ENCODE data around the gene TNFAIP8.

TNFAIP8 gene

DNA sequence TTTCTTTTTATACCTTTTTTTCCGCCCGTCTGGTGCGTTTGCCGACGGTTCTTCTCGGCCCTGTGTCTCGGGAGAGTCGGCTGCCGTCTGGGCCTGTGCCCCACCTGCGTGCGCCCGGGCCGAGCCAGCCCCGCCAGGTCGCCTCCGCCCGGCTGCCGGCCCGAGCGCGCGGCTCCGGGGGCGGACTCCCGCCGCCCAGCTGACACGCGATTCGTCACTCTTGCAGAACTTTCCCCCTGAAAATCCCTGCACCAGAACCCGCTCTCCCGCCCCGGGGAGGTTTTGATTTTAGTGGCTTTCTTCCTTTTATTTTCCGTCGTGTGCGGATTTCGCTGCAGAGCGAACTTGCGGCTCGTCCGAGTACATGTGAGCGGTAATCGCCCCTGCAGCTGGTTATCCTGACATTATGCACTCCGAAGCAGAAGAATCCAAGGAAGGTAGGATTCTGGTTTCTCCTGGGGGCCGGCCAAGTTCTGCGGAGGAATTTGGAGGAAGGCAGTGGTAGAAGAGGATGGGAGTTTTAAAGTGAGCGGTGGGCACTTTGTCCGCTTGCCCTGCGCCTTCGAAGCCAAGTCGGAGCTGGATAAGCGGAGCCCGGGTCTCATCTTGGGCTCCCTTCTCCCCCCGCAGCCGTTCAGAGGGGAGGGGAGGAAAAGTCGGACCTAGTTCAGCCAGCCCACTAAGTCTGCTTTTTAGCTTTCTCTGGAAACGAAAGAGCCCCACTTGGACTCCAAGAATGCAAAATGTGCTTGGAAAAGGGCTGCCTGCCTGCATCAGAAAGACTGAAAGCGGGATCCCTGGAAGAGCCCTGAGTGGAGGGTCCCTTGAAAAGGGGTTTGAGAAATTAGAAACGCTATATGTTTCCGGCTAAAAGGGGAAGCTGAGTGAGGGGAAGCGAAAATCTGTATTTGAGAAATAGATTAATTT, at the start of gene TNFAIP8:
Gene TNFAIP8 (plus strand): TSS at position 335 of the 927 bp plus-strand sequence. CDS start 72 bp downstream, at position 407.
- TF ChIP-seq, protein P1, sequence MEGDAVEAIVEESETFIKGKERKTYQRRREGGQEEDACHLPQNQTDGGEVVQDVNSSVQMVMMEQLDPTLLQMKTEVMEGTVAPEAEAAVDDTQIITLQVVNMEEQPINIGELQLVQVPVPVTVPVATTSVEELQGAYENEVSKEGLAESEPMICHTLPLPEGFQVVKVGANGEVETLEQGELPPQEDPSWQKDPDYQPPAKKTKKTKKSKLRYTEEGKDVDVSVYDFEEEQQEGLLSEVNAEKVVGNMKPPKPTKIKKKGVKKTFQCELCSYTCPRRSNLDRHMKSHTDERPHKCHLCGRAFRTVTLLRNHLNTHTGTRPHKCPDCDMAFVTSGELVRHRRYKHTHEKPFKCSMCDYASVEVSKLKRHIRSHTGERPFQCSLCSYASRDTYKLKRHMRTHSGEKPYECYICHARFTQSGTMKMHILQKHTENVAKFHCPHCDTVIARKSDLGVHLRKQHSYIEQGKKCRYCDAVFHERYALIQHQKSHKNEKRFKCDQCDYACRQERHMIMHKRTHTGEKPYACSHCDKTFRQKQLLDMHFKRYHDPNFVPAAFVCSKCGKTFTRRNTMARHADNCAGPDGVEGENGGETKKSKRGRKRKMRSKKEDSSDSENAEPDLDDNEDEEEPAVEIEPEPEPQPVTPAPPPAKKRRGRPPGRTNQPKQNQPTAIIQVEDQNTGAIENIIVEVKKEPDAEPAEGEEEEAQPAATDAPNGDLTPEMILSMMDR (IDR thresholded peaks at IDR 0.05; ENCODE audit: low read depth, low read length): no peak
- in situ Hi-C loops (cut with HindIII; ENCODE audit: low sequenced_read_pairs): no loop called here
- DNase-seq (ENCODE audit: low read depth, low spot score): peak; percentile 71
- H3K4me3 ChIP-seq (ENCODE audit: low read depth, low read length): peak within 1 kb of the TSS; percentile 65

DNA sequence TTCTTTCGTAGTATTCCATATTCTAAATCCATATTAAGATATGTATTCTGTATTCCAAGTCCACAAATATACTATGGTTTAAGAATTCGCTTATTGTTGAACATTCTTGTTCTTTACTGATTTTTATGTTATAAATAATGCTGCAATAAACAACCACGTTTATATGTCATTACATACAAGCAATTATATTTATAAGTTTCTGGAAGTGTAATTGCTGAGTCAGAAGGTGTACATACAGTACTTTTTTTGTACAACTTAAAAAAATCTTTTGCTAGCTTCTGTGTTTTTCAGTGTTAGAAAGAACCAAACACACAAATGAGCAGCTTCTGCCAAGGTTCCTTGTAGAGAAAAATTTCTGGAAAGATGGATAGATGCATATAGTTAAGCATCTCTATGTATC, 48.6 kb upstream of the TNFAIP8 start:
- TF ChIP-seq, protein P1 (IDR thresholded peaks at IDR 0.05; ENCODE audit: low read depth, low read length): no peak

DNA sequence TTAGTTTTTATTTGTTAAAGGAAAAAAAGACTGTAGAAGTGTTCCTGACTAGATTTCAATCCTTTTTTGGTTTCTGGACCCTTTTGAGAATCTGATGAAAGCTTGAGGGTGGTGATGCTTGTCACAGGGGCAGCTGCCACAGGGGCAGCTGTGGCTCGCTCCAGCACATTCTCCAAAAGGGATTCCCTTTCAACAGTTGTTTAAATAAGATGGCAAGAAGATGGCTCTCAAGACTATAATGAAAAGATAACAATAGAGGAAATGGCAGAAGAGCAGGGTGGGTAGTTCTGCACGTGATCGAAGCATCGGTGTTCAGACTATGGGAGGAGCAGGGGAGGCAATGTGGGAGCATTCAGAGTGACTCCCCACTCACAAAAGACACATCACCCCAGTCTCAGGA, 46.5 kb upstream of the TNFAIP8 start:
- DNase-seq (ENCODE audit: low read depth, low spot score): no peak
- H3K4me3 ChIP-seq (ENCODE audit: low read depth, low read length): no peak overlapping the region
- TF ChIP-seq, protein P1 (IDR thresholded peaks at IDR 0.05; ENCODE audit: low read depth, low read length): no peak
- in situ Hi-C loops (cut with HindIII; ENCODE audit: low sequenced_read_pairs): no loop called here

More for the DNA sequence above, 48.6 kb upstream of the TNFAIP8 start:
- in situ Hi-C loops (cut with HindIII; ENCODE audit: low sequenced_read_pairs): no loop called here
- H3K4me3 ChIP-seq (ENCODE audit: low read depth, low read length): no peak overlapping the region
- DNase-seq (ENCODE audit: low read depth, low spot score): no peak

DNA sequence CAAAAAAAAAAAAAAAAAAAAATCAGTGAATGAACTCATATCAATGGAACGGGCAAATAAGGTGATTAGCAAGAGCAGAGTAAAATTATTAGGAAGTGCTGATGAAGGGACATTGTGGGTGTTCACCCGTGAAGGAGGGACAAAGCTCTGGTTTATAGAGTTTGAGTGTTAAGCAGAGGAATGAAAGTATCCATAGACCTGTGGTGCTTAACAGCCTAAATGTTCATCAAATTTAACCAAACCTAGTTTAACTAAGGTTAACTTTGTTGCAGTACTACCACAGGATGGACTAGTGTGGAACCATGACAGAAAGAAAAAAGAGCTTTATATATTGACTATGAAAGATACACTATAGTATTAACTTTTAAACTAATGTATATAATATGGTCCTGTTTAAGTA, 44.1 kb upstream of the TNFAIP8 start:
- no peak overlapping the region for H3K4me3 ChIP-seq (ENCODE audit: low read depth, low read length)
- in situ Hi-C loops (cut with HindIII; ENCODE audit: low sequenced_read_pairs): no loop called here
- TF ChIP-seq, protein P1 (IDR thresholded peaks at IDR 0.05; ENCODE audit: low read depth, low read length): no peak
- no peak for DNase-seq (ENCODE audit: low read depth, low spot score)

DNA sequence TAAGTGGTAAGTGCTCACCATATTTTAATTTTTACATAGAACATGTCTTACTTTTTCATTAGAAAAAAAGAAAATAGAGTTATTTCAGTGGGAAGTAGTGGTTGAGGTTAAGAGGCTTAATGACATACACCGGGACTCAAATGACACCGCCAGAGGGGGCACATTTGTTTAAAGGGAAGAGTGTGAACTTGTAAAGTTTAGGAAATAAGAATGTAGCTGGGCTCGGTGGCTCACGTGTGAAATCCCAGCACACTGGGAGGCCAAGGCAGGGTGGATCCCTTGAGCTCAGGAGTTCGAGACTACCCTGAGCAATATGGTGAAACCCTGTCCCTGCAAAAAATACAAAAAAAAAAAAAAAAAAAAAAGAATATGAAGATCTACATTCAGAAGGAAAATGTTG, 43.4 kb upstream of the TNFAIP8 start:
- no peak overlapping the region for H3K4me3 ChIP-seq (ENCODE audit: low read depth, low read length)
- TF ChIP-seq, protein P1 (IDR thresholded peaks at IDR 0.05; ENCODE audit: low read depth, low read length): no peak
- in situ Hi-C loops (cut with HindIII; ENCODE audit: low sequenced_read_pairs): no loop called here
- no peak for DNase-seq (ENCODE audit: low read depth, low spot score)

DNA sequence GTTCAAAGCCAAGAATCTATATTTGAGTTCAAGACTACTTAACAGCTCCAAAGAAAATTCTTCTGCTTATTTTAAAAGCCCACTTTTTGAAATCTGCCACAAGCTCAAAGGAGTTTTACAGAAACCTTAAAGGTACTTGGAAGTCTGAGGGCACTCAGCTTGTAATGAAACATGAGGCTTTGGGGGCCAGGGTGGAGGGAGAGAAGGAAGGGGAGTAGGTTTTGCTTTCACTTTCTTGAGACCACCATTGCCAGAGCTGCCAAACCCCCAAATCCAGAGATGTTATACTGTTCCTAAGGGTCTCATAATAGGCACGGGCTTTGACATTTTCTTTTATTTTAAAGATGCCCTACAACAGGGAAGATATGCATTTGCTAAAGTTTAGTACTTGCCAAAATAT, 42.6 kb upstream of the TNFAIP8 start:
- TF ChIP-seq, protein P1 (IDR thresholded peaks at IDR 0.05; ENCODE audit: low read depth, low read length): no peak
- DNase-seq (ENCODE audit: low read depth, low spot score): no peak
- no peak overlapping the region for H3K4me3 ChIP-seq (ENCODE audit: low read depth, low read length)
- in situ Hi-C loops (cut with HindIII; ENCODE audit: low sequenced_read_pairs): no loop called here
